BJ (cell line): ENCODE results near the gene SAMHD1. TPM values are rescaled to one million over a fixed set of nuclear protein-coding genes. Genes with fewer than 3 reads are reported as not detected.
"Not testable (repeated sequence)": the region's sequence is repeated elsewhere in the genome, so short reads cannot be mapped to it uniquely, and the experiment has no call there.

ENCODE experiments used
- CTCF ChIA-PET: fragments of 350-600 bp; formaldehyde crosslinking; extraction: SDS; loops from one replicate; lab custom pipeline; 2021; ENCODE audit warnings: antibody characterized with exemption, inconsistent platforms; lab: Yijun Ruan, JAX
- POLR2A ChIA-PET: fragments of 300-600 bp; sonication (Branson Sonifier 250); formaldehyde crosslinking; extraction: SDS; loops from one replicate; lab custom pipeline; 2021; ENCODE audit warnings: antibody characterized with exemption; lab: Charles Lee
- DNase-seq: peaks from one replicate; pipeline ENCODE4 v3.0.0-alpha.2; 2011; ENCODE audit warnings: low read depth
- H3K27me3 ChIP-seq: 2 replicates; pipeline ENCODE4 v1.6.0; 2011; ENCODE audit warnings: low read length; ENCODE audit not compliant: control insufficient read depth, insufficient read depth
- H3K36me3 ChIP-seq: 2 replicates; pipeline ENCODE4 v1.5.1; 2011; ENCODE audit warnings: low read length; ENCODE audit not compliant: control insufficient read depth, insufficient read depth
- H3K4me3 ChIP-seq: 2 replicates; pipeline ENCODE4 v1.5.1; 2011; ENCODE audit warnings: low read depth, mild to moderate bottlenecking, control low read depth, low read length
- CTCF ChIP-seq: IDR thresholded peaks from 2 replicates; pipeline ENCODE4 v1.5.1; 2011; ENCODE audit warnings: low read depth, mild to moderate bottlenecking, control low read depth, inconsistent platforms, low read length, moderate library complexity; ENCODE audit not compliant: insufficient read depth
- polyA plus RNA-seq: library from polyadenylated mRNA; depleted of rRNA; stranded (reverse); fragments of >200 nt; gene quantifications from 2 replicates; pipeline ENCODE4 v1.2.3, GENCODE V29; 2011

The SAMHD1 gene
- polyA plus RNA-seq, 1 experiment: 5.6 TPM

GRCh38 chr20:36917943-36918342, 33.6 kb downstream of the SAMHD1 start:
- no peak for TF ChIP-seq CTCF
- H3K4me3 ChIP-seq: no peak overlapping the region
- H3K27me3 ChIP-seq: no peaks in the 10 kb centered on the region
- CTCF ChIA-PET: interaction anchor here (0.9 to 2.1 kb wide), 5 partner anchors 10 to 702 kb away, joined by 3 to 5 read pairs (median 3); no protein-coding TSS in a partner anchor
- POLR2A ChIA-PET: no interaction called here
- DNase-seq: no peak
- H3K36me3 ChIP-seq: no peaks in the 10 kb centered on the region

GRCh38 chr20:36917240-36917639, 34.3 kb downstream of the SAMHD1 start:
- no peak for TF ChIP-seq CTCF
- H3K27me3 ChIP-seq: no peaks in the 10 kb centered on the region
- no peak for DNase-seq
- ChIA-PET CTCF (interaction anchor here (0.9 to 1.9 kb wide), 7 partner anchors 10 to 478 kb away, joined by 3 to 5 read pairs (median 3); no protein-coding TSS in a partner anchor), POLR2A (no interaction called here)
- H3K36me3 ChIP-seq: no peaks in the 10 kb centered on the region
- no peak overlapping the region for H3K4me3 ChIP-seq

GRCh38 chr20:36916199-36916598, 35.3 kb downstream of the SAMHD1 start:
- ChIA-PET POLR2A (no interaction called here), CTCF (interaction anchor here (0.6 to 1.9 kb wide), 6 partner anchors 9 to 626 kb away, joined by 3 to 5 read pairs (median 3); no protein-coding TSS in a partner anchor)
- H3K4me3 ChIP-seq: no peak overlapping the region
- DNase-seq: no peak
- no peak for TF ChIP-seq CTCF
- H3K36me3 ChIP-seq: no peaks in the 10 kb centered on the region
- no peaks in the 10 kb centered on the region for H3K27me3 ChIP-seq

- Histone ChIP-seq H3K36me3 (no peaks in the 10 kb centered on the region), H3K27me3 (no peaks in the 10 kb centered on the region), H3K4me3 (no peak overlapping the region)
- DNase-seq: no peak
- TF ChIP-seq CTCF: no peak
- ChIA-PET POLR2A (interaction anchor here (0.6 kb wide), 1 partner anchor 1293 kb away, joined by 11 read pairs; the partner anchor contains the start of gene SPAG4), CTCF (interaction anchor here (0.6 to 1.8 kb wide), 3 partner anchors 11 to 43 kb away, joined by 3 to 7 read pairs (median 3); no protein-coding TSS in a partner anchor)
These were observed 42.9 kb downstream of the SAMHD1 start for GRCh38 chr20:36908603-36909002.

DNA sequence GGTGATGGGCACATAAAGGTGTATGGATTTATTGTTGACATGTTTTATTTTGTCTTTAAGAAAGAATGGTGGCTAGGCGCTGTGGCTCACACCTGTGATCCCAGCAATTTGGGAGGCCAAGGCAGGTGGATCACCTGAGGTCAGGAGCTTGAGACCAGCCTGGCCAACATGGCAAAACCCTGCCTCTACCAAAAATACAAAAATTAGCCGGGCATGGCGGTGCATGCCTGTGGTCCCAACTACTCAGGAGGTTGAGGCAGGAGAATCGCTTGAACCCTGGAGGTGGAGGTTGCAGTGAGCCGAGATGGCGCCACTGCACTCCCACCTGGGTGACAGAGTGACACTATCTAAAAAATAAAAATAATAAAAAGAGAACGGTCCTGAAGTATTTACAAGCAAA, 45.4 kb downstream of the SAMHD1 start:
- CTCF ChIA-PET, POLR2A ChIA-PET, H3K27me3 ChIP-seq: not testable (repeated sequence)

DNA sequence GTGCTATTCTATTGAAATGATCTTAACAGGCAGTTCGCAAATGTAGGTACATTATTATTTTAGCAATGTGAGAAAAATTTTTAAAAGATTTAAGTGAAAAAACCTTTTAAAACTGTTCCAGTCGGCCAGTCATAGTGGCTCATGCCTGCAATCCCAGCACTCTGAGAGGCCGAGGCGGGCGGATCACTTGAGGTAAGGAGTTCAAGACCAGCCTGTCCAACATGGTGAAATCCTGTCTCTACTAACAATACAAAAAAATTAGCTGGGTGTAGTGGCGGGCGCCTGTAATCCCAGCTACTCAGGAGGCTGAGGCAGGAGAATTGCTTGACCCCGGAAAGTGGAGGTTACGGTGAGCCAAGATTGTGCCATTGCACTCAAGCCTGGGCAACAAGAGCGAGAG, 45.9 kb downstream of the SAMHD1 start:
- H3K27me3 ChIP-seq, H3K4me3 ChIP-seq, POLR2A ChIA-PET, H3K36me3 ChIP-seq, DNase-seq, CTCF ChIA-PET: not testable (repeated sequence)

More for the DNA sequence above, 45.4 kb downstream of the SAMHD1 start:
- H3K4me3 ChIP-seq, DNase-seq, H3K36me3 ChIP-seq: not testable (repeated sequence)
